Measurements from ENCODE around the gene CLEC18B.
A peak's percentile ranks its signal among the peaks of the same experiment; 100 is the strongest.
"Not testable (repeated sequence)": the region's sequence is repeated elsewhere in the genome, so short reads cannot be mapped to it uniquely, and the experiment has no call there.

The CLEC18B gene

GRCh38 chr16:74382339-74383034, 38.8 kb downstream of the CLEC18B start:
- not testable (repeated sequence) for DNase-seq (ENCODE audit: low spot score in 2 of 2); H3K4me1 Mint-ChIP-seq; H3K9me3 Mint-ChIP-seq; H3K4me3 Mint-ChIP-seq; H3K36me3 Mint-ChIP-seq (ENCODE audit: insufficient read depth); ATAC-seq (replicated peaks; ENCODE audit: extremely low read depth, poor library complexity, severe bottlenecking); H3K27me3 Mint-ChIP-seq; H3K27ac Mint-ChIP-seq (ENCODE audit: low read depth)

- not testable (repeated sequence) for H3K4me3 Mint-ChIP-seq; ATAC-seq (replicated peaks; ENCODE audit: extremely low read depth, poor library complexity, severe bottlenecking); H3K9me3 Mint-ChIP-seq; H3K4me1 Mint-ChIP-seq; H3K27ac Mint-ChIP-seq (ENCODE audit: low read depth); H3K36me3 Mint-ChIP-seq (ENCODE audit: insufficient read depth); DNase-seq (ENCODE audit: low spot score in 2 of 2); H3K27me3 Mint-ChIP-seq
Measured at GRCh38 chr16:74373847-74374184, 47.5 kb downstream of the CLEC18B start.

- ATAC-seq (replicated peaks; ENCODE audit: extremely low read depth, poor library complexity, severe bottlenecking) (no peak), DNase-seq (ENCODE audit: low spot score in 2 of 2) (no peak)
- no peak overlapping the region for H3K4me3 Mint-ChIP-seq
- H3K4me1 Mint-ChIP-seq: peaks cover 6% of the 10 kb centered on the region
- no peak overlapping the region for H3K27ac Mint-ChIP-seq (ENCODE audit: low read depth)
- peaks cover 1% of the 10 kb centered on the region for H3K36me3 Mint-ChIP-seq (ENCODE audit: insufficient read depth)
- H3K9me3 Mint-ChIP-seq: no peaks in the 10 kb centered on the region
- no peaks in the 10 kb centered on the region for H3K27me3 Mint-ChIP-seq
Measured at GRCh38 chr16:74372953-74373846, 48.1 kb downstream of the CLEC18B start.

- no peak for DNase-seq (ENCODE audit: low spot score in 2 of 2)
- Mint-ChIP-seq H3K4me3 (no peak overlapping the region), H3K4me1 (peaks cover 6% of the 10 kb centered on the region), H3K27me3 (no peaks in the 10 kb centered on the region), H3K9me3 (no peaks in the 10 kb centered on the region), H3K36me3 (ENCODE audit: insufficient read depth) (peaks cover 6% of the 10 kb centered on the region), H3K27ac (ENCODE audit: low read depth) (no peak overlapping the region)
- ATAC-seq (replicated peaks; ENCODE audit: extremely low read depth, poor library complexity, severe bottlenecking): no peak
Measured at GRCh38 chr16:74372369-74372768, 48.9 kb downstream of the CLEC18B start.

GRCh38 chr16:74370338-74371135, 50.7 kb downstream of the CLEC18B start:
- H3K9me3 Mint-ChIP-seq; H3K27me3 Mint-ChIP-seq; H3K4me3 Mint-ChIP-seq; DNase-seq (ENCODE audit: low spot score in 2 of 2); H3K36me3 Mint-ChIP-seq (ENCODE audit: insufficient read depth); ATAC-seq (replicated peaks; ENCODE audit: extremely low read depth, poor library complexity, severe bottlenecking); H3K27ac Mint-ChIP-seq (ENCODE audit: low read depth): not testable (repeated sequence)
- peaks cover 12% of the 10 kb centered on the region for H3K4me1 Mint-ChIP-seq

- H3K27me3 Mint-ChIP-seq; H3K9me3 Mint-ChIP-seq; H3K36me3 Mint-ChIP-seq (ENCODE audit: insufficient read depth): not testable (repeated sequence)
- ATAC-seq (replicated peaks; ENCODE audit: extremely low read depth, poor library complexity, severe bottlenecking) (peak; percentile 95), DNase-seq (ENCODE audit: low spot score in 2 of 2) (peak; percentile 94 to 100)
- H3K4me1 Mint-ChIP-seq: peaks cover 12% of the 10 kb centered on the region
- peak overlapping the region; percentile 89 for H3K27ac Mint-ChIP-seq (ENCODE audit: low read depth)
- peak overlapping the region; percentile 95 for H3K4me3 Mint-ChIP-seq
Measured at GRCh38 chr16:74368002-74368911, 53.0 kb downstream of the CLEC18B start.

- not testable (repeated sequence) for H3K9me3 Mint-ChIP-seq; H3K27me3 Mint-ChIP-seq; H3K36me3 Mint-ChIP-seq (ENCODE audit: insufficient read depth); DNase-seq (ENCODE audit: low spot score in 2 of 2)
- H3K27ac Mint-ChIP-seq (ENCODE audit: low read depth): peak overlapping the region; percentile 89
- peak; percentile 23 for ATAC-seq (replicated peaks; ENCODE audit: extremely low read depth, poor library complexity, severe bottlenecking)
- peaks cover 12% of the 10 kb centered on the region for H3K4me1 Mint-ChIP-seq
- peak overlapping the region; percentile 95 for H3K4me3 Mint-ChIP-seq
Measured at GRCh38 chr16:74367469-74368001, 53.7 kb downstream of the CLEC18B start.

GRCh38 chr16:74361646-74362610, 59.4 kb downstream of the CLEC18B start:
- not testable (repeated sequence) for H3K27ac Mint-ChIP-seq (ENCODE audit: low read depth); DNase-seq (ENCODE audit: low spot score in 2 of 2); ATAC-seq (replicated peaks; ENCODE audit: extremely low read depth, poor library complexity, severe bottlenecking); H3K9me3 Mint-ChIP-seq; H3K27me3 Mint-ChIP-seq; H3K4me1 Mint-ChIP-seq; H3K4me3 Mint-ChIP-seq
- peaks cover 30% of the 10 kb centered on the region for H3K36me3 Mint-ChIP-seq (ENCODE audit: insufficient read depth)
